ENCODE data around the gene STAMBPL1.
A peak's percentile ranks its signal among the peaks of the same experiment; 100 is the strongest.
"Not testable (repeated sequence)": the region's sequence is repeated elsewhere in the genome, so short reads cannot be mapped to it uniquely, and the experiment has no call there.

STAMBPL1 gene

GRCh38 chr10:88926566-88927415, 46.7 kb downstream of the STAMBPL1 start:
- FAIRE-seq = peak; percentile 99

GRCh38 chr10:88927416-88927690, 47.3 kb downstream of the STAMBPL1 start:
- no peak for FAIRE-seq

DNA sequence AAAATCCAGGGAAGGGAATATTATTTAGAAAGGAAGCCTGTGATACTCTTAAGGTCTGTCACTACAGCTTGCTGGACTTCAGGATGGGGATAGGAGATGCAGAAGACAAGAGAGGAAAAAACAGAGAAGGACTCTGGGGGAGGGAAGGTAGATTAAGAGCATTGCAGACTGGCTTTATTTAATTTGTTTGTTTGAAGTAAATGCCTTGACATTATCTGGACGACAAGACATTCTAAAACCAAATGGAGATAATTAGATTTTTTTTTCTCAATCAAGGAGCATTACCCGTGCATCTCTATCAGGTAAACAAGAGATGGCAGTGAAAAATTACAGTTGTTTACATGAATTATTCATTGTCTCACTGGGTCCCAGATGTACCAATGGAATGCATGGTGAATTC, 48.2 kb downstream of the STAMBPL1 start:
- peak; percentile 4 for FAIRE-seq

- no peak for FAIRE-seq
Measured at GRCh38 chr10:88931548-88931947, 51.5 kb downstream of the STAMBPL1 start.

- not testable (repeated sequence) for FAIRE-seq
Measured at GRCh38 chr10:88932029-88932428, 52.0 kb downstream of the STAMBPL1 start.

DNA sequence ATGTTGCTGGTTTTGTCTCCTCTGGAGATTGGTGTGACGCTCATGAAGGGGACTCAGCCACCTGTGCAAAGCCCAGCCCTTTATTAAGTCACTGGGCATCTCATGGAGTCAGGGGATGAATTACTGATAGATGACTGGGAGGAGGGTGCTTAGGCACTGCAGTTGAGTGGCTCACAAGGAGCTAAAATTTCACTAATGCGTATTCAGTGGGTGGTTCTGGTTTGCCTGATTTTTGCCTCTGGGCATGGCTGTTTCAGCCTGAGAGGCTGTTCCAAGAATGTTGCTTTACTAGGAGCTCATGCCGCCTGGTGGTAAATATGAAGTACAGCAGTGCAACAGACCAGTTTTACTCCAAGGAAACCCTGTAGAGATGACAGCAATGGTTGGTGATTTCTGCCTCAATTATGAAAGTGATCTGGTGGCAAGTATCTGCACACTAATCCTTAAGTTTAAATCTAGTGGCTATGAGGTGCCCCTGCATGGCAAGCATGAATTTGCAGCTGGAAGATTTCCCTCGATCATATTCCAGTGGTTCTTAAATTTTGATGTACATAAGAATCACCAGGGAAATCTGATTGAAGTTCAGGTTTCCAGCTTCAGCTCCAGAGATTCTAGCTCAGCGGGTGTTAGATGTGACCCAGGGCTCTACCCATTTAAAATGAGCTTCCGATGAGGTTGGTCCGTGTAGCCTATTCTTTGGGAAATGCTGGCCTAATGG, 52.7 kb downstream of the STAMBPL1 start:
- FAIRE-seq = peak; percentile 89

GRCh38 chr10:88933564-88933963, 53.5 kb downstream of the STAMBPL1 start:
- no peak for FAIRE-seq

DNA sequence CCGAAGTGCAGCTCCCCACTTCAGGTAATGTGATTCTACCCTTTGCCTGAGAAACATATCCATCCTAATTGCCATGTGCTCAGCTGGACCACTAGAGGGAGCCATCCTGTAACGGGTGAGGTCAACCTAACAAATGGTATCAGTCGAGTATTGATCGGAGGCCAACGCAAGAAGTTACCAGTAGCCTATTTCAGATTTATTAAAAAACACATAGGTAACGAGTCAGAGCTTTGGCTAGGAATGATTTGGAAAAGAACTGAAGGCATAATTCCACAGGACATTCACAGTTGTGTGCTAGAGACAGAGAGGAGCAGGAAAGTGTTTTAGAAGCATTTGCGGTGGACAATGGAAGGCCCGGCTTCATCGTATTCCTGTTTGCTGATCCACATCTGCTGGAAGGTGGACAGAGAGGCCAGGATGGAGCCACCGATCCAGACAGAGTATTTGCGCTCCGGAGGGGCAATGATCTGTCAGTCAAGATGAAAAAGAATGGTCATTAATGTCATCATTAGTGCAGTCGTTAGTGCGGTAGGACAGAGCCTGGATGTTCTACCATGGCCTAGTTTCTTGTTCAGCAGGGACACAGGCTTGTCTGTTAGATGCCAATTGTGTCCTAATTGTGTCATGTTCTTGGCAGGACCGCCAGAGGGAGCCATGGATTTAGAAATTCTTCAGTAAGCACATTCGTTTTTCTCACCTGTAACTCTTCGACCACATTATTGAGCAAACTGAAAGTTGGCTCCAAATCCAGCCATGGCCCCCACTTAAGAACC, 55.0 kb downstream of the STAMBPL1 start:
- FAIRE-seq = peak; percentile 71

DNA sequence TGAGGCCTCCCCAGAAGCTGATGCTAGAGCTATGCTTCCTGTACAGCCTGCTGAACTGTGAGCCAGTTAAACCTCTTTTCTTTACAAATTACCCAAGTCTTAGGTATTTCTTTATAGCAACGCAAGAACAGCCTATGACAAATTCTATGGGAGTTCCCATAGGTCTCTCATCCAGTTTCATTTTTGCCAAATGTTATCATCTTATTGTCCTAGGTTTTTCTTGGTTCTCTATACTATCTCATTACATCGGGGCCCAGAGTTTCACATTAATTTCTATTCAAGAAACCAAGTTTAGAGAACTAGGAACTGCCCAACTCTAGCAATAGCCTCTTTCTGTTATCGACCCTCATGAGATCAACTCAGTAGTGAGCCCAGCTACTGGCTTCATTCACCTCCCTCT, 56.6 kb downstream of the STAMBPL1 start:
- FAIRE-seq = no peak

GRCh38 chr10:88938039-88938438, 58.0 kb downstream of the STAMBPL1 start:
- no peak for FAIRE-seq

- no peak for FAIRE-seq
Measured at GRCh38 chr10:88938938-88939337, 58.9 kb downstream of the STAMBPL1 start.

DNA sequence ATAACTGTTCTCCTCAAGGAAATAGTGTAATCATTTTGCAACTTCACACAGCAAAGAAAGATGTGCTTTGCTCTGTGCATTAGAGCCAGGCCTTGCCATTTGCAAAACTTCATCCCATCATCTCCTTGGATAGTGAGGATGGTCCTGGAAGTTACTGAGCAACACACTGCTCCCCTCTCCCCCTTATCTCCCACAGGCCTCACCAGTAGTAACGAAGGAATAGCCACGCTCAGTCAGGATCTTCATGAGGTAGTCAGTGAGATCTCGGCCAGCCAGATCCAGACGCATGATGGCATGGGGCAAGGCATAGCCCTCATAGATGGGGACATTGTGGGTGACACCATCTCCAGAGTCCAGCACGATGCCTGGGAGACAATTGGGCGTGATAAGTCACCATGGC, 61.0 kb downstream of the STAMBPL1 start:
- no peak for FAIRE-seq

- FAIRE-seq = no peak
Measured at GRCh38 chr10:88943778-88944177, 63.7 kb downstream of the STAMBPL1 start.

DNA sequence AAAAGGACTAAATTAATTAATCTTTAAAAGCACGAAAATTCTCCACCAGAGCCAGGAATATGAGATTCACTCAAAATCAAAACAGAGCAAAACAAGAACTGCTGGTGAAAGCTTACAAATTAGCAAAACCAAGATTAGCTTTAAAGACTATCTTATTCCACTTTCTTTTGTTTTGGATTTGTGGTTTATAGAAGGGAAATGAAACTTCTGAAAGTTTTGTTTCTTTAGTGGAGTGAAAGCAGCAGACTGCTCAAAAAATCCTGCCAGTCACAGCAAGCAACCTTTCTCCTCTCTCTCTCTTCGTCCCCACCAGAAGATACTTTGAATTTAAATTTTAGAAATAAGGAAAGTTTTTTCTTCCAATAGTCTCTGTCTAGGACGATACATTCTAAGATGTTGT, 64.8 kb downstream of the STAMBPL1 start:
- FAIRE-seq = no peak

- no peak for FAIRE-seq
Measured at GRCh38 chr10:88946200-88946599, 66.2 kb downstream of the STAMBPL1 start.

DNA sequence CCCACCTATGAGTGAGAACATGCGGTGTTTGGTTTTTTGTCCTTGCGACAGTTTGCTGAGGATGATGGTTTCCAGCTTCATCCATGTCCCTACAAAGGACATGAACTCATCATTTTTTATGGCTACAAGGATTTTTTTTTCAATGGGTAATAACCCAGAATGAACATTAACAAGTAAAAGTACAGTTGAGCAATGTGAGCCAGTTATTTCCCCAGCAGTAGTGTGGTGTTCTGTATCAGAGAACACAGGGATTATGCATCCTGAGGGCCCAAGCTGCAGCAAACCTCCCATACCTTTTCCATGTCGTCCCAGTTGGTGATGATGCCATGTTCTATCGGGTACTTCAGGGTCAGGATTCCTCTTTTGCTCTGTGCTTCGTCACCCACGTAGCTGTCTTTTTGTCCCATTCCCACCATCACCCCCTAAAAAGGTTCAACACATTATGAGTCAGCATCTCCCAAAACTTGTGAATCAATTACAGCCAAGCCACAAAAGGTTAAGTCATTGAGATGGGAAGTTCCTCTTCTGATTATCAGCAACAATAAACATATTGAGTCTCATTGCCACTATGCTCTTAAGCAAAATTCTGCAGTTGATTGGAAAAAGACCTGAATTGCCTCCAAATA, 67.0 kb downstream of the STAMBPL1 start:
- FAIRE-seq = no peak

DNA sequence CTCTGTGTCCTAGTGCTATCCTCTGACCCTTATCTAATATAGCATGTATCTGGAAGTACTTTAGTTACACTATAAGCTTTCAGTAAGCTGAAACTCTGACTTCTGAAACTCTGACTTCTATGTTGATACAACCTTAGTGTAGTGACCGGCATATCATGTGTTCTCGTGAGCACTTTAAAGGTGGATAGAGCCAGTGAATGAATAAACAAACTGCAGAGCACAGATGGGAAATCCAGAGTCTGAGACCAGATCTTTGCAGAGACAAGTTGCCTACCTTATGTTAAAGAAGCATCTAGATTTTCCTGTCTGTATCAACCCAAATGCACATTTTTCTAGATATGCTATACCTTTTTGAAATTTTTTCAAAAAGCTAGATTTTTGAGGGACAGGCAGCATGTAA, 69.0 kb downstream of the STAMBPL1 start:
- FAIRE-seq = no peak

DNA sequence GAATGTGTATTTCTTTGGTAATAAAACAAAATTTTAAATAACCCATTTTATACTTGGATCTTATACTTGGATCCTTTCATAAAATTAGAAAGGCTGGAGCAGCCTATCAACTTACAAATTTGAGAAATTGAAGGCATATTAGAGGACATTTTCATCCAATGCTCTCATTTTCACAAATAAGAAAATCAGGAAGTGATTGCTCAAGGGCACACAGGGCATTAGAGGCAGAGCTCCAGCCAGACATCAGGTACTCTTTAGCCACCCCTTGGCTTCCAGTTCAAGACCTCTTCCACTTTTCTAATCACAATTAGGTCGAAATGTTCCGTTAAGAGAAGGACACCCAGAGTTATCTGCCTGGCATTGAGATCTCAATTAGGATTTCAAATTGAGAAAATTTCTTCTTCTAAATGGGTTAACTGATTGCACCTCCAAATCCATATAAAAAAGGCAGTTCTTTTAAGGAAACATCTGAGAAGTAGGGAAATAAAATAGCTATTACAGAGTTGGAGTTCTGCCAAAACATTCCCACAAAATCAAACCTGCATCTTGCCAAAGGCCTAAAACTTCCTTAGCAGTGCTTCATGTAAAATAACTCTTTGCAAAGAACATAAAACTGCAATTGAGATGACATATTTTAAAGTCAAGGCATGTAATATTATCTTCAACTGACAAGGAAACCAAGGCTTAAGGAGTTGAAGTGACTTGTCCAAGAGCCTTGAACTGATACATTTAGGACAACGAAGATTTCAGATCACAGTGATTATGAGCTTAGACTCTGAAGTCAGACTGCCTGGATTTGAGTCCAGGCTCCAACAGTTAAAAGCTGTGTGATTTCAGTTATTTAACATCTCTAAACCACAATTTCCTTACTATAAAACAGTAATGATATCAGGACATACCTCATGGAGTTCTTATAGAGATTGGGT, 70.1 kb downstream of the STAMBPL1 start:
- no peak for FAIRE-seq

GRCh38 chr10:88952647-88953111, 72.6 kb downstream of the STAMBPL1 start, which contains the start of gene ACTA2:
TSS of gene ACTA2 (minus strand) at chr10:88952773. CDS start at chr10:88948930, 3,843 bp downstream.
- no peak for FAIRE-seq

DNA sequence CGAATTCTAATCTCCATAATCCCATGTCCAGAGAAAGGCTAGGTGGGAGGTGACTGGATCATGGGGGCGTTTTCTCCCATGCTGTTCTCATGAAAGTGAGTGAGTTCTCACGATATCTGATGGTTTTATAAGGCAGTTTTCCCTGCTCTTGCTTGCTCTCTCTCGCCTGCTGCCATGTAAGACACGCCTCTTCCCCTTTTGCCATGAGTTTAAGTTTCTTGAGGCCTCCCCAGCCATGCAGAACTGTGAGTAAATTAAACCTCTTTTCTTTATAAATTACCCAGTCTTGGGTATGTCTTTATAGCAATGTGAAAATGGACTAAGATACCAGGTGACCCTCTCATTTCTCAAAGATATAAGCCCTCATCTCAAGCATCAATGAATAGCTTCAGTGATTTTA, 73.6 kb downstream of the STAMBPL1 start:
- no peak for FAIRE-seq

- no peak for FAIRE-seq
Measured at GRCh38 chr10:88954458-88955083, 74.5 kb downstream of the STAMBPL1 start.
